ENCODE measurements around the gene MXD1. TPM values are rescaled to one million over a fixed set of nuclear protein-coding genes. Genes with fewer than 3 reads are reported as not detected.

Gene MXD1
- total RNA-seq, 3 donors from 2014 or later, result 5.8 to 17.3 (median 10.2) TPM

DNA sequence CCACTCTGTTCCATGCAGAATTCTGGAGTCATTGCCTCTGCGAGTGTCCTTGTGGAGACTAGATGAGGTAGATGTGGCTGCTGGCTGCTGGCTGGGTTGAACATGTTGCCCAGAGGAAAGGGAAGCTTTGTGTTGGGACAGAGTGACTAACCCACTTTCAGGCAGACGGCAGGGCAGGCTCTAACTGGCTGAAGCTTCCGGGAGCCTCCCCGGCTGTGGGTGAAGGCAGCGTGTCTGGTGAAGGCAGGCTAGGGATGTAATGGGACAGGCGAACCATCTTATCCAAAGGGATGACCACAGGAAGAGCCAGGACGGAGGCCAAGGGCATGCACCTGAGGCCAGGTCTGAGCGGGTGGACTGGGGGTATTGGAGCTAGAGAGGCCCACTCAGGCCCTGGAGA, 30.5 kb downstream of the MXD1 start:
- intact Hi-C loops (cut with DNase I; ENCODE audit: low total_unique reads), result no loop called here

DNA sequence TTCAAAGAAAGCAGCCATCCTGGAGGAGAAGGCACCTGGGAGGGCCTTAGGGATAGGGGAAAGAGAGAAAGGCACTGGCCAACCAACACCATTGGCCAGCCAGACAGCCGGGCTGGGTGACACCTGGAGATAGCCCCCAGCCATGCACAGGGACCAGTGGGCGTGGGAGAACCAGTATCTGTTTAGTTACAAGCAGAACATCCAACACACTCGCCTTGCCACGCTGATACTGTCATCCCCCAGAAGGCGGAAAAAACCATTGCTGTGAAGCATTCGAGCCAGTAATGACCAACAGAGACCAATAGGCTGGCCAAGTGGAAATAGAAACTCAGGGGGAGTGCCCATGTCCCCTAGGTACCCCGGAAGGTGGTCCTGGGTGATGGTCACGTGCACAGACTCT, 31.0 kb downstream of the MXD1 start:
- Histone ChIP-seq H3K27ac (no peak overlapping the region), H3K4me1 (no peaks in the 10 kb centered on the region), H3K36me3 (no peaks in the 10 kb centered on the region), H3K27me3 (no peaks in the 10 kb centered on the region), H3K4me3 (no peak overlapping the region), H3K9me3 (no peaks in the 10 kb centered on the region)
- intact Hi-C loops (cut with DNase I; ENCODE audit: low total_unique reads), result no loop called here
- DNase-seq (ENCODE audit: low spot score in 2 of 2), result no peak
- TF ChIP-seq POLR2AphosphoS5 (IDR thresholded peaks at IDR 0.05) (no peak), POLR2A (IDR thresholded peaks at IDR 0.05) (no peak)
- TF ChIP-seq, protein P1, sequence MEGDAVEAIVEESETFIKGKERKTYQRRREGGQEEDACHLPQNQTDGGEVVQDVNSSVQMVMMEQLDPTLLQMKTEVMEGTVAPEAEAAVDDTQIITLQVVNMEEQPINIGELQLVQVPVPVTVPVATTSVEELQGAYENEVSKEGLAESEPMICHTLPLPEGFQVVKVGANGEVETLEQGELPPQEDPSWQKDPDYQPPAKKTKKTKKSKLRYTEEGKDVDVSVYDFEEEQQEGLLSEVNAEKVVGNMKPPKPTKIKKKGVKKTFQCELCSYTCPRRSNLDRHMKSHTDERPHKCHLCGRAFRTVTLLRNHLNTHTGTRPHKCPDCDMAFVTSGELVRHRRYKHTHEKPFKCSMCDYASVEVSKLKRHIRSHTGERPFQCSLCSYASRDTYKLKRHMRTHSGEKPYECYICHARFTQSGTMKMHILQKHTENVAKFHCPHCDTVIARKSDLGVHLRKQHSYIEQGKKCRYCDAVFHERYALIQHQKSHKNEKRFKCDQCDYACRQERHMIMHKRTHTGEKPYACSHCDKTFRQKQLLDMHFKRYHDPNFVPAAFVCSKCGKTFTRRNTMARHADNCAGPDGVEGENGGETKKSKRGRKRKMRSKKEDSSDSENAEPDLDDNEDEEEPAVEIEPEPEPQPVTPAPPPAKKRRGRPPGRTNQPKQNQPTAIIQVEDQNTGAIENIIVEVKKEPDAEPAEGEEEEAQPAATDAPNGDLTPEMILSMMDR (IDR thresholded peaks at IDR 0.05), result no peak

More for the DNA sequence above, 30.5 kb downstream of the MXD1 start:
- no peaks in the 10 kb centered on the region for H3K4me1 ChIP-seq
- no peak overlapping the region for H3K4me3 ChIP-seq
- H3K36me3 ChIP-seq, result no peaks in the 10 kb centered on the region
- no peak for TF ChIP-seq POLR2AphosphoS5 (IDR thresholded peaks at IDR 0.05)
- TF ChIP-seq, protein P1 (IDR thresholded peaks at IDR 0.05), result no peak
- no peak for DNase-seq (ENCODE audit: low spot score in 2 of 2)
- no peak overlapping the region for H3K27ac ChIP-seq
- no peaks in the 10 kb centered on the region for H3K9me3 ChIP-seq
- H3K27me3 ChIP-seq, result no peaks in the 10 kb centered on the region

DNA sequence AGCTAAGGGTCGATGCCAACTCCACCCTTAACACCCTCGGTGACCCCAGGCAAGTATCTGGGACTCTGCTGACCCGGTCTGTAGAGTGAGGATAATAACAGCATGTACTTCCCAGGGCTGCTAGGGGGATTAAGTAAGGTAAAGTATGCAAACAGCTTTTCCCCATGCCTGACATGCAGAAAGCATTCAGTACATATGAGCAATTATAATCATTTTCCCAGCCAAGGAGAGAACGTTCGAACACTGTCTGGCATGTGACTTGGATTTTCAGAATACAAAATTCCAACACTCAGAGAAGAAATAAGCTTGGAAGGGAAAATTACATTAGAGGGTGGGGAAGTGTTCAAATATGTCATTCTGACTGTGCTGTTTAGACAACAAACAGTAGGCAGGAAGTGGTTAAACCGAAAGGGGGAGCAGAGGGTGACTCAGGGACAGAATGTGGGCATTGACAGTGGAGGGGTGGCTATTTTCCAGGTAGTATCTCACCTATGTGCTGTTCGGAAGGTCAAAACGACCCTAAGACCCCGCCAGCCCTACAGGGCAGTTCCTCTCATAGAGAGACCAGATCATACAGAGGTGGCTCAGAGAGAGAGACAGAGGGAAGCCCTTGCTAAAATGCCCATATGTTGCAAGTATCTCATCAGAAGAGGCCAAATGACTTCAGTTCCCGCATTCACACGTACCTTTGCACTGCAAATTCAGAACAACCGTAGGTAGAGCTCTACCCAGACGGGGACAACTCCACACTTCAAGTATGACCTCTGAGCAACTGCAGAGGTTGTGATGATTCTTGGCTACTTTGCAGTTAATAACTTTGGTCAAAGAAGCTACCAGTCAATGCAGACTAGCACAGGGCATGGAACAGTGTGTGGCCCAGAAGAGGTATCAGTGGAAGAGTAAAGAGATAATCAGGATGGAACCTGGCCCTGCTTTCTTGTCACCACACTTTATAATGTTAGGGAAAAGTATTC, 31.7 kb downstream of the MXD1 start:
- no peak overlapping the region for H3K27ac ChIP-seq
- intact Hi-C loops (cut with DNase I; ENCODE audit: low total_unique reads), result no loop called here
- no peaks in the 10 kb centered on the region for H3K4me1 ChIP-seq
- no peak overlapping the region for H3K4me3 ChIP-seq
- no peaks in the 10 kb centered on the region for H3K9me3 ChIP-seq
- no peak for DNase-seq (ENCODE audit: low spot score in 2 of 2)
- H3K27me3 ChIP-seq, result no peaks in the 10 kb centered on the region
- no peak for TF ChIP-seq POLR2A (IDR thresholded peaks at IDR 0.05)
- no peak for TF ChIP-seq POLR2AphosphoS5 (IDR thresholded peaks at IDR 0.05)
- TF ChIP-seq, protein P1 (IDR thresholded peaks at IDR 0.05), result no peak
- H3K36me3 ChIP-seq, result no peaks in the 10 kb centered on the region

DNA sequence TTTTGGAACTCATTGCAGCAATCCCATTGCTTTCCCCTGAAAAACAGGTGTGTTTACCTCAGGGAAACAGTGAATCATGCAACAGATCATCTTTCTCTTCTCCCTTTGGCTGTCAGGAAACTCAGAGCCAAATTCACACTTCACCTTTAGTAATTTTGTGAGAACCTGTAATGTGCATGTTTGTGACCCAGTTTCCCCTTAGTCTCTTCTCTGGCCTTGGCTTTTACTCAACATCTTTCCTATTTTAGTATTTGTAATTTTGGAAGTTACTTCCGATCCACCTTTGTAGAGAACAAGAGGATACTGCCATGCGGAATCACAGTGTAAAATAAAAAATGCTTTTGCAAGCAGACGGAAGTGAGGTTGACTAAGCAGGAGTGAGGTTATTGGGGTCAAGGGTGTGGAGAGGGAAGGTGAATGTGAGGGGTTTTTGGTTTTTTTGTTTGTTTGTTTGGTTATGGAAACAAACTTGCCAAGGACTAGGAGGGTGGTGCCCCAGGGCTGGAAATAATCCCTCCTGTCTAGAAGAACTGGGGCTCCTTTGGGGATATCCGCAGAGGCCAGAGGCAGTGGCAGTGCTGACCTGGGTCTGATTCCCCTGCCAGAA, 32.5 kb downstream of the MXD1 start:
- H3K4me3 ChIP-seq, result no peak overlapping the region
- H3K27me3 ChIP-seq, result no peaks in the 10 kb centered on the region
- TF ChIP-seq POLR2A (IDR thresholded peaks at IDR 0.05), result no peak
- no peak for TF ChIP-seq POLR2AphosphoS5 (IDR thresholded peaks at IDR 0.05)
- TF ChIP-seq, protein P1 (IDR thresholded peaks at IDR 0.05), result no peak
- no peak overlapping the region for H3K27ac ChIP-seq
- H3K9me3 ChIP-seq, result no peaks in the 10 kb centered on the region
- H3K4me1 ChIP-seq, result no peaks in the 10 kb centered on the region
- H3K36me3 ChIP-seq, result no peaks in the 10 kb centered on the region
- DNase-seq (ENCODE audit: low spot score in 2 of 2), result no peak
- intact Hi-C loops (cut with DNase I; ENCODE audit: low total_unique reads), result no loop called here

Data from breast epithelium (tissue), 4 donors.